H1 (cell line): ENCODE data around the gene ASIC2. TPM values are rescaled to one million over a fixed set of nuclear protein-coding genes. Genes with fewer than 3 reads are reported as not detected.

Source experiments
- CTCF ChIA-PET: fragments of 300-600 bp; sonication (Branson Sonifier 250); formaldehyde crosslinking; loops from one replicate; lab custom pipeline; 2021; ENCODE audit not compliant: partially characterized antibody; lab: Charles Lee
- POLR2A ChIA-PET: fragments of 300-600 bp; sonication (Branson Sonifier 250); formaldehyde crosslinking; loops from one replicate; lab custom pipeline; 2021; ENCODE audit warnings: inconsistent platforms; ENCODE audit not compliant: partially characterized antibody; lab: Charles Lee
- DNase-seq, 2 experiments: peaks; one replicate each; pipeline versions ENCODE4 v3.0.0 to v3.0.0-alpha.2; 2010 to 2022; ENCODE audit warnings: low spot score in 2 of 2, low read depth in 1 of 2, mixed read lengths in 1 of 2
- FAIRE-seq: peaks from 2 replicates; lab custom pipeline; 2011; peaks lifted over from hg19 to GRCh38; lab: Jason Lieb, UNC
- H2AFZ ChIP-seq: 2 replicates; pipeline ENCODE4 v1.8.1; 2012; ENCODE audit warnings: low read length, inconsistent platforms
- H2AK5ac ChIP-seq: 2 replicates; pipeline ENCODE4 v1.6.1; 2013; ENCODE audit warnings: low read depth, low read length
- H2BK120ac ChIP-seq: replicated peaks from 2 replicates; pipeline ENCODE3; 2013; ENCODE audit warnings: low read depth, low read length, inconsistent platforms
- H2BK12ac ChIP-seq: 2 replicates; pipeline ENCODE4 v1.6.1; 2013; ENCODE audit warnings: low read depth, low read length
- H2BK15ac ChIP-seq: 2 replicates; pipeline ENCODE4 v1.6.1; 2013; ENCODE audit warnings: low read length
- H2BK20ac ChIP-seq: 2 replicates; pipeline ENCODE4 v1.6.1; 2013; ENCODE audit warnings: low read length
- H2BK5ac ChIP-seq: 2 replicates; pipeline ENCODE4 v1.6.1; 2013; ENCODE audit warnings: low read depth, low read length
- H3K14ac ChIP-seq: 2 replicates; pipeline ENCODE4 v1.6.1; 2013; ENCODE audit warnings: inconsistent platforms; ENCODE audit not compliant: insufficient read length
- H3K18ac ChIP-seq: 2 replicates; pipeline ENCODE4 v1.6.1; 2013; ENCODE audit warnings: low read length; ENCODE audit errors: extremely low read depth
- H3K23ac ChIP-seq: 2 replicates; pipeline ENCODE4 v1.6.1; 2013; ENCODE audit warnings: inconsistent platforms; ENCODE audit not compliant: insufficient read length
- H3K23me2 ChIP-seq: 2 replicates; pipeline ENCODE4 v1.6.1; 2013; ENCODE audit warnings: low read depth, low read length
- H3K27ac ChIP-seq: 2 replicates; pipeline ENCODE4 v1.6.1; 2011; ENCODE audit warnings: low read depth, low read length, inconsistent platforms
- H3K27me3 ChIP-seq, 4 experiments: replicated peaks in 1 of 4; 1 replicate in 1 of 4; 2 replicates in 3 of 4; pipeline versions ENCODE4 v1.6.1 to v1.8.1; 2011 to 2013; ENCODE audit warnings: low read length in 3 of 4, mild to moderate bottlenecking in 3 of 4, inconsistent platforms in 2 of 4, mixed read lengths in 2 of 4, moderate library complexity in 1 of 4; ENCODE audit not compliant: control insufficient read depth in 3 of 4, insufficient read depth in 3 of 4; ENCODE audit errors: extremely low read depth in 1 of 4
- H3K36me3 ChIP-seq, 4 experiments: 2 replicates each; pipeline versions ENCODE4 v1.6.1 to v1.8.1; 2011 to 2013; ENCODE audit warnings: mild to moderate bottlenecking in 4 of 4, low read length in 3 of 4, moderate library complexity in 2 of 4, control low read depth in 1 of 4, inconsistent platforms in 1 of 4; ENCODE audit not compliant: insufficient read depth in 4 of 4, control insufficient read depth in 2 of 4
- H3K4ac ChIP-seq: replicated peaks from 2 replicates; pipeline ENCODE3; 2013; ENCODE audit warnings: low read length, low read depth, mixed read lengths, inconsistent platforms; ENCODE audit not compliant: insufficient read length
- H3K4me1 ChIP-seq, 4 experiments: replicated peaks in 1 of 4; 1 replicate in 1 of 4; 2 replicates in 3 of 4; pipeline versions ENCODE4 v1.6.1 to v1.8.1; 2011 to 2013; ENCODE audit warnings: low read length in 3 of 4, inconsistent platforms in 2 of 4, mixed read lengths in 1 of 4; ENCODE audit not compliant: insufficient read depth in 4 of 4, control insufficient read depth in 3 of 4
- H3K4me2 ChIP-seq, 2 experiments: 2 replicates each; pipeline versions ENCODE4 v1.6.1 to v1.8.1; 2011 to 2013; ENCODE audit warnings: low read depth in 2 of 2, low read length in 2 of 2, control low read depth in 1 of 2, inconsistent platforms in 1 of 2, mild to moderate bottlenecking in 1 of 2; ENCODE audit not compliant: insufficient read depth in 1 of 2
- H3K4me3 ChIP-seq, 4 experiments: fragments of 200-600, 300-600 bp in 1 of 4; sonication (generic), shearing (Covaris generic), sonication (Bioruptor Twin) in 1 of 4; 2 replicates each; pipeline versions ENCODE4 v1.5.1 to v1.8.1; 2011 to 2016; ENCODE audit warnings: low read length in 4 of 4, low read depth in 3 of 4, control low read depth in 2 of 4, inconsistent platforms in 2 of 4, mild to moderate bottlenecking in 2 of 4, mixed read lengths in 1 of 4, moderate library complexity in 1 of 4; ENCODE audit not compliant: insufficient read depth in 2 of 4; ENCODE audit errors: extremely low read depth in 1 of 4
- H3K56ac ChIP-seq: replicated peaks from 2 replicates; pipeline ENCODE3; 2013; ENCODE audit warnings: low read depth, mild to moderate bottlenecking, mixed read lengths, low read length, inconsistent platforms; ENCODE audit not compliant: insufficient read length
- H3K79me1 ChIP-seq: 2 replicates; pipeline ENCODE4 v1.6.1; 2013; ENCODE audit warnings: low read depth, low read length, control low read depth
- H3K79me2 ChIP-seq, 2 experiments: 2 replicates each; pipeline versions ENCODE4 v1.6.1 to v1.8.1; 2012 to 2013; ENCODE audit warnings: low read length in 2 of 2, mild to moderate bottlenecking in 2 of 2, inconsistent platforms in 1 of 2; ENCODE audit not compliant: insufficient read depth in 2 of 2, control insufficient read depth in 1 of 2
- H3K9ac ChIP-seq, 4 experiments: replicated peaks in 1 of 4; 1 replicate in 1 of 4; 2 replicates in 3 of 4; pipeline versions ENCODE4 v1.6.1 to v1.8.1; 2011 to 2013; ENCODE audit warnings: low read depth in 3 of 4, low read length in 3 of 4, control low read depth in 2 of 4, mild to moderate bottlenecking in 2 of 4, moderate library complexity in 2 of 4, inconsistent platforms in 1 of 4; ENCODE audit errors: extremely low read depth in 1 of 4
- H3K9me3 ChIP-seq, 2 experiments: 2 replicates each; pipeline versions ENCODE4 v1.6.1 to v1.8.1; 2012 to 2013; ENCODE audit warnings: mild to moderate bottlenecking in 2 of 2, moderate library complexity in 2 of 2, control low read depth in 1 of 2, inconsistent platforms in 1 of 2, low read depth in 1 of 2, low read length in 1 of 2, mixed read lengths in 1 of 2; ENCODE audit not compliant: insufficient read depth in 2 of 2
- H4K20me1 ChIP-seq, 2 experiments: replicated peaks in 1 of 2; 2 replicates each; pipeline versions ENCODE3 to v1.8.1; 2011 to 2013; ENCODE audit warnings: inconsistent platforms in 2 of 2, low read length in 2 of 2, mild to moderate bottlenecking in 1 of 2; ENCODE audit not compliant: insufficient read depth in 2 of 2, control insufficient read depth in 1 of 2
- H4K5ac ChIP-seq: 2 replicates; pipeline ENCODE4 v1.6.1; 2013; ENCODE audit warnings: low read length, low read depth, mixed read lengths, inconsistent platforms; ENCODE audit not compliant: insufficient read length
- H4K8ac ChIP-seq: 2 replicates; pipeline ENCODE4 v1.8.0; 2013; ENCODE audit warnings: mild to moderate bottlenecking, moderate library complexity, low read length, inconsistent platforms; ENCODE audit not compliant: insufficient read depth; ENCODE audit errors: extremely low read depth
- H4K91ac ChIP-seq: replicated peaks from 2 replicates; pipeline ENCODE3; 2013; ENCODE audit warnings: low read length, mixed read lengths, inconsistent platforms; ENCODE audit not compliant: insufficient read length
- BRCA1 ChIP-seq: IDR thresholded peaks from 2 replicates; pipeline ENCODE4 v1.6.1; 2012; ENCODE audit warnings: low read depth, low read length, improper control_type of control experiment
- CHD1 ChIP-seq: IDR thresholded peaks from 2 replicates; pipeline ENCODE4 v1.6.1; 2012; ENCODE audit warnings: low read depth, low read length, improper control_type of control experiment
- EGR1 ChIP-seq: IDR thresholded peaks from 2 replicates; pipeline ENCODE4 v1.6.1; 2011; ENCODE audit warnings: low read depth, low read length, borderline replicate concordance
- EZH2 ChIP-seq: fragments of 200-600 bp; sonication (generic); IDR thresholded peaks from 2 replicates; pipeline ENCODE4 v1.7.1; 2012; ENCODE audit warnings: low read depth, mild to moderate bottlenecking, moderate library complexity, low read length, inconsistent platforms; ENCODE audit not compliant: severe bottlenecking
- KDM1A ChIP-seq: fragments of 200-600, 300-600 bp; sonication (generic); IDR thresholded peaks from 2 replicates; pipeline ENCODE4 v1.7.1; 2016; ENCODE audit warnings: mild to moderate bottlenecking, low read length, borderline replicate concordance
- KDM4A ChIP-seq: IDR thresholded peaks from one replicate; pipeline ENCODE4 v1.7.1; 2012; ENCODE audit warnings: low read depth, mild to moderate bottlenecking, moderate library complexity, low read length, inconsistent platforms; ENCODE audit not compliant: severe bottlenecking
- MAFK ChIP-seq: IDR thresholded peaks from 2 replicates; pipeline ENCODE4 v1.6.1; 2012; ENCODE audit warnings: low read depth, mild to moderate bottlenecking, improper control_type of control experiment, low read length
- POU5F1 ChIP-seq: IDR thresholded peaks from 2 replicates; pipeline ENCODE4 v1.6.1; 2011; ENCODE audit warnings: low read depth, mild to moderate bottlenecking, low read length, moderate library complexity
- SIX5 ChIP-seq: IDR thresholded peaks from 2 replicates; pipeline ENCODE4 v1.6.1; 2011; ENCODE audit warnings: mild to moderate bottlenecking, low read depth, low read length
- ZNF274 ChIP-seq: IDR thresholded peaks from 2 replicates; pipeline ENCODE4 v1.7.0; 2012; ENCODE audit warnings: low read length, borderline replicate concordance; ENCODE audit errors: extremely low read depth
- WGBS, 2 experiments: shearing (Covaris generic) in 1 of 2; methylation state at CpG; one replicate each; pipeline versions ENCODE4 v1.1.6 to v1.1.7; 2013 to 2015; ENCODE audit warnings: low lambda C conversion rate in 2 of 2, mixed read lengths in 2 of 2, inconsistent platforms in 1 of 2, low coverage in 1 of 2, missing lambda C conversion rate in 1 of 2; ENCODE audit not compliant: insufficient replicate concordance in 2 of 2, insufficient coverage in 1 of 2, insufficient read length in 1 of 2; ENCODE audit errors: extremely low coverage in 1 of 2, missing lambda C conversion rate in 1 of 2; 5-methylcytosine and 5-hydroxymethylcytosine counted together
- polyA plus RNA-seq, 7 experiments: library from polyadenylated mRNA; depleted of rRNA in 3 of 7; stranded (reverse) in 5 of 7; unstranded in 2 of 7; fragments of >200 nt in 5 of 7; fragments of 200-250 nt in 2 of 7; gene quantifications; 1 replicate in 5 of 7; 2 replicates in 1 of 7; 4 replicates in 1 of 7; pipeline versions ENCODE4 v1.2.1 to v1.2.3, GENCODE V29; 2011 to 2013; ENCODE audit warnings: missing spikeins in 2 of 7, mixed read lengths in 2 of 7
- total RNA-seq: library from RNA; stranded (reverse); fragmentation: NEBNext Ultra II Directional; extraction: Animal tissue kit (Norgen Biotek cat#: 25700); gene quantifications from 2 replicates; pipeline ENCODE4 v1.2.1, GENCODE V29; 2021
- TF ChIP-seq, protein P1 (sequence below), 3 experiments: IDR thresholded peaks; 1 replicate in 2 of 3; 2 replicates in 1 of 3; pipeline versions ENCODE4 v1.5.1 to v1.6.1; 2011; ENCODE audit warnings: low read length in 3 of 3, mild to moderate bottlenecking in 3 of 3, inconsistent platforms in 2 of 3, low read depth in 1 of 3, moderate library complexity in 1 of 3; ENCODE audit not compliant: insufficient read depth in 1 of 3; ENCODE audit errors: control extremely low read depth in 1 of 3
- TF ChIP-seq, protein P2 (sequence below): IDR thresholded peaks from 2 replicates; pipeline ENCODE4 v1.6.1; 2012; ENCODE audit warnings: inconsistent platforms

ASIC2 gene
- total and polyA plus RNA-seq, 2 of the 8 experiments (the other 6 are each of a cell fraction or from before 2014, with no cell fraction given) = 0.86 to 1.2 TPM

DNA sequence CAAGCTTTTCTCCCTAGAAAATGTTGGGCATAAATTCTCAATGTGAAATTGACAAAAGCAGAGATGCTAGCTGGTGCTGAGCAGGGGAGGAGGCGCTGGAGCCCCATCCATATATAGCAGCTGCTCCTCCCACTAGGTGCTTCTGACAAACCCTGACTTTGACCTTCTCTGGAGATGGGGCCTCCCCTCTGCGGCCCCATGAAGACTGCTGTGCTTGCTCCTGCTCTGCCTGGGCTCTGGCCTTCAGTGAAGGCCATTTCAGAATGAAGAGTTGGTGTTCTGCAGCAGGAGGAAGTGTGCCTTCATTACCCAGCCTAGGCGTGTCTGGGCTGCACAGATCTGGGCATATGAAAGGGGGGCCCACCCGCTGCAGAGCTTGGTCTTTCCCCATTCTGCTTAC lies 29.7 kb downstream of the ASIC2 start:
- Histone ChIP-seq H3K56ac (no peak overlapping the region), H3K79me2 (no peaks in the 10 kb centered on the region), H3K14ac (no peak overlapping the region), H2BK15ac (no peak overlapping the region), H3K9me3 (no peaks in the 10 kb centered on the region), H4K8ac (no peak overlapping the region), H3K9ac (no peak overlapping the region), H4K91ac (no peak overlapping the region), H3K4me2 (no peak overlapping the region), H2AK5ac (no peak overlapping the region), H3K18ac (no peak overlapping the region), H2BK20ac (no peak overlapping the region), H3K27me3 (no peaks in the 10 kb centered on the region; a peak in 3 of 7 replicates), H4K5ac (no peak overlapping the region), H3K27ac (no peak overlapping the region), H2BK12ac (no peak overlapping the region), H3K23ac (no peak overlapping the region), H3K4me3 (no peak overlapping the region), H2AFZ (no peak overlapping the region), H3K36me3 (no peaks in the 10 kb centered on the region), H3K79me1 (no peaks in the 10 kb centered on the region), H3K23me2 (peaks cover 2% of the 10 kb centered on the region; the same call in 1 of the 2 replicates), H2BK5ac (no peak overlapping the region), H4K20me1 (no peaks in the 10 kb centered on the region), H3K4me1 (peaks cover 0 to 6% (median 2%) of the 10 kb centered on the region in 4 experiments; a peak in 4 of 7 replicates), H2BK120ac (no peak overlapping the region), H3K4ac (no peak overlapping the region)
- DNase-seq = no peak
- POLR2A ChIA-PET = no interaction called here
- CTCF ChIA-PET = interaction anchor here (1.2 kb wide), 1 partner anchor 11 kb away, joined by 3 read pairs; no protein-coding TSS in a partner anchor
- WGBS, 2 experiments = 85% methylated on average over 4 of the region's 4 CpGs; no CpG with 5 or more reads in 1 of the 2 experiments
- FAIRE-seq = no peak
- TF ChIP-seq POU5F1 (no peak), KDM4A (no peak), BRCA1 (no peak), MAFK (no peak), CHD1 (no peak), EZH2 (no peak), EGR1 (no peak), SIX5 (no peak), KDM1A (no peak), ZNF274 (no peak)
- TF ChIP-seq, protein P1, sequence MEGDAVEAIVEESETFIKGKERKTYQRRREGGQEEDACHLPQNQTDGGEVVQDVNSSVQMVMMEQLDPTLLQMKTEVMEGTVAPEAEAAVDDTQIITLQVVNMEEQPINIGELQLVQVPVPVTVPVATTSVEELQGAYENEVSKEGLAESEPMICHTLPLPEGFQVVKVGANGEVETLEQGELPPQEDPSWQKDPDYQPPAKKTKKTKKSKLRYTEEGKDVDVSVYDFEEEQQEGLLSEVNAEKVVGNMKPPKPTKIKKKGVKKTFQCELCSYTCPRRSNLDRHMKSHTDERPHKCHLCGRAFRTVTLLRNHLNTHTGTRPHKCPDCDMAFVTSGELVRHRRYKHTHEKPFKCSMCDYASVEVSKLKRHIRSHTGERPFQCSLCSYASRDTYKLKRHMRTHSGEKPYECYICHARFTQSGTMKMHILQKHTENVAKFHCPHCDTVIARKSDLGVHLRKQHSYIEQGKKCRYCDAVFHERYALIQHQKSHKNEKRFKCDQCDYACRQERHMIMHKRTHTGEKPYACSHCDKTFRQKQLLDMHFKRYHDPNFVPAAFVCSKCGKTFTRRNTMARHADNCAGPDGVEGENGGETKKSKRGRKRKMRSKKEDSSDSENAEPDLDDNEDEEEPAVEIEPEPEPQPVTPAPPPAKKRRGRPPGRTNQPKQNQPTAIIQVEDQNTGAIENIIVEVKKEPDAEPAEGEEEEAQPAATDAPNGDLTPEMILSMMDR (IDR thresholded peaks at IDR 0.05; ENCODE audit: control extremely low read depth in 1 of 3, insufficient read depth in 1 of 3, low read depth in 1 of 3, low read length in 3 of 3) = no peak
- TF ChIP-seq, protein P2, sequence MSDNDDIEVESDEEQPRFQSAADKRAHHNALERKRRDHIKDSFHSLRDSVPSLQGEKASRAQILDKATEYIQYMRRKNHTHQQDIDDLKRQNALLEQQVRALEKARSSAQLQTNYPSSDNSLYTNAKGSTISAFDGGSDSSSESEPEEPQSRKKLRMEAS = no peak
